ENCODE results near the gene CTSK. TPM values are rescaled to one million over a fixed set of nuclear protein-coding genes. Genes with fewer than 3 reads are reported as not detected.
"Not testable (repeated sequence)": the region's sequence is repeated elsewhere in the genome, so short reads cannot be mapped to it uniquely, and the experiment has no call there.

The CTSK gene
- total RNA-seq, 1 experiment from 2014 or later, result 0.92 TPM

- DNase-seq, H3K27me3 ChIP-seq, H3K9me3 ChIP-seq, H3K4me3 ChIP-seq, H3K36me3 ChIP-seq: not testable (repeated sequence)
Measured at GRCh38 chr1:150775931-150776505, 32.0 kb downstream of the CTSK start.

GRCh38 chr1:150775276-150775675 lies 32.8 kb downstream of the CTSK start:
- H3K27me3 ChIP-seq, result no peaks in the 10 kb centered on the region
- H3K36me3 ChIP-seq, result no peaks in the 10 kb centered on the region
- no peak overlapping the region for H3K4me3 ChIP-seq
- no peaks in the 10 kb centered on the region for H3K9me3 ChIP-seq
- no peak for DNase-seq

- Histone ChIP-seq H3K4me3 (no peak overlapping the region), H3K9me3 (no peaks in the 10 kb centered on the region), H3K36me3 (no peaks in the 10 kb centered on the region), H3K27me3 (no peaks in the 10 kb centered on the region)
- no peak for DNase-seq
Measured at GRCh38 chr1:150772326-150772725, 35.7 kb downstream of the CTSK start.

GRCh38 chr1:150767704-150768103 lies 40.4 kb downstream of the CTSK start:
- H3K9me3 ChIP-seq, DNase-seq: not testable (repeated sequence)

DNA sequence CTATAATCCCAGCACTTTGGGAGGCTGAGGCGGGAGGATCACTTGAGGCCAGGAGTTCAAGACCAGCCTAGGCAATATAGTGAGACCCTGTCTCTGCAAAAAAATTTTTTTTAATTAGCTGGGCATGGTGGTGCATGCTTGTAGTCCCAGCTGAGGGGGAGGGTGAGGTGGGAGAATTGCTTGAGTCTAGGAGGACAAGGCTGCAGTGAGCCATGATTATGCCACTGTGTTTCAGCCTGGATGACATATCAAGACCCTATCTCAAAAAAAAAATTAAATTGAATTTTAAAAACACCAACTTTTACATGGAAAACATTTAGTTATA lies 42.1 kb downstream of the CTSK start:
- H3K9me3 ChIP-seq, H3K36me3 ChIP-seq, DNase-seq, H3K27me3 ChIP-seq: not testable (repeated sequence)
- H3K4me3 ChIP-seq, result peak overlapping the region; percentile 22

More at GRCh38 chr1:150767704-150768103, 40.4 kb downstream of the CTSK start:
- not testable (repeated sequence) for H3K27me3 ChIP-seq, H3K36me3 ChIP-seq, H3K4me3 ChIP-seq

DNA sequence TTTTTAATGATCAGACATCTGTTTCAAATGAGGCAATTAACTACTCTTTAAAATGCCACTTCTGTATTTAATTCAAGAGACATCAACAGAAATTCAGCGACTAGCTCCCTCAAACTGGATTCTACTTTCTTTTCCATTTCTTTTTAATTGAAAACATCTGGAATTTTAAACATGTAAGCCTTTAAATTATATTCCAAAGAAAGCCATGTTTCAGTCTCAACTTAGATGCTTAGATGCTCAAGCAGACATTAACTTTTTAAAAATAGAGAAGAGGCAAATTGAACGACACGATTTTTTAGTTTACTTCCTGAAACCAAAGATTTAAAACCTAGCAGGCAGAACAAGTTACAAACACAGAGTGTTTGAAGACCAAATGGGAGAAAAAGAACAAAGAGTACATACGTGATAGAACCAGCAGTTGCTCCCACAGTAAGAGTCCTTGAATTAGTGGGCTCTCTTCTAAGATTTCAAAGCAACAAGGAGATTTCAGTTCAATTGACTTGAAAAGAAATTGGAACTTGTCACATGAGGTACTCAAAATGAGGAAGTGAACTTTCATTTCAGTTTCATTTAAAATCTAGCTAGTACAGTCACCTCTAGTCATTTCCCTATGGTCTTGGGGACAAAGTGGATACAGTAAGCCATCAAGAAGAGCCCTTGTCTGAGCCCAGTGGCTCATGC lies 42.6 kb downstream of the CTSK start, which contains the start of gene CTSS:
CTSS (minus strand) TSS at position 483 of the 681 bp plus-strand sequence. CDS start 1,015 bp downstream, outside the sequence.
- Histone ChIP-seq H3K36me3 (no peaks in the 10 kb centered on the region), H3K27me3 (no peaks in the 10 kb centered on the region), H3K4me3 (peak within 1 kb of the TSS; percentile 22), H3K9me3 (no peaks in the 10 kb centered on the region)
- DNase-seq, result no peak

DNA sequence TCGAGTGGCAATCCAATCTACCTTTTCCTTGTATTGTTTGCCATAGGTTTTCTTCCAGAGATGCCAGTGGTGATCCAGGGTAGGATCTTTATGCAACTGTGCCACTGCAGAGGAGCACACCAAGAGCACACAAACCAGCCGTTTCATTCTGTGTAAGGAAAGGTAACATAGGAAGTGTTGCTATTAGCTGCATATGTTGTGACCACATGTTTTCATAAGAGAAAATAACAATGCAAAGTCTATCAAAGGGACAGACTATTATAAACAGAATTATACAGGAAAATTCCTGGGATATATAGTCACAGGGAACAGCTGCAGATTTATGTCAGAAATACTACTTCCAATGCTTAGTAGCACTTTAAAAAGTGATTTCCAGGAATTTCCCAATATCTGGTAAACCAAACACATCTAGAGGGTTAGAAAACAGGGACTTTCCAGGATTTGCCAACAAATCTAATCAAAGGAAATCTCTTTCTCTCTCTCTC lies 43.4 kb downstream of the CTSK start:
- Histone ChIP-seq H3K36me3 (no peaks in the 10 kb centered on the region), H3K9me3 (no peaks in the 10 kb centered on the region), H3K27me3 (no peaks in the 10 kb centered on the region), H3K4me3 (no peak overlapping the region)
- no peak for DNase-seq

- Histone ChIP-seq H3K4me3 (no peak overlapping the region), H3K27me3 (no peaks in the 10 kb centered on the region), H3K9me3 (no peaks in the 10 kb centered on the region), H3K36me3 (no peaks in the 10 kb centered on the region)
- DNase-seq, result no peak
Measured at GRCh38 chr1:150763018-150763417, 45.0 kb downstream of the CTSK start.

DNA sequence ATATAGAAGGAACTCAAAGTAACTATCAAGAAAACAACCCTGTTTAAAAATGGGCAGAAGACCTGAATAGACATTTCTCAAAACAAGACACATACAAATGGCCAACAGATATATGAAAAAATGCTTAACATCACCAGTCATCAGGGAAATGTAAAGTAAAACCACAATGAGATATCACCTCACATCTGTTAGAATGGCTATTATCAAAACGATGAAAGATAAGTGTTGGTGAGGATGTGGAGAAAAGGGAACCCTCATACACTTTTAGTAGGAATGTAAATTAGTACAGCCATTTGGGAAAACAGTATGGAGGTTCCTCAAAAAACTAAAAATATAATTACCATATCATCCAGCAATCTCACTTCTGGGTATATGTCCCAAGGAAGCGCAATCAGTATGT lies 45.5 kb downstream of the CTSK start:
- no peaks in the 10 kb centered on the region for H3K36me3 ChIP-seq
- H3K27me3 ChIP-seq, result no peaks in the 10 kb centered on the region
- no peaks in the 10 kb centered on the region for H3K9me3 ChIP-seq
- no peak overlapping the region for H3K4me3 ChIP-seq
- DNase-seq, result no peak

GRCh38 chr1:150761801-150762200 lies 46.3 kb downstream of the CTSK start:
- H3K4me3 ChIP-seq, result no peak overlapping the region
- H3K9me3 ChIP-seq, result no peaks in the 10 kb centered on the region
- H3K27me3 ChIP-seq, result no peaks in the 10 kb centered on the region
- H3K36me3 ChIP-seq, result no peaks in the 10 kb centered on the region; the same call in 1 of the 2 replicates
- DNase-seq, result no peak

DNA sequence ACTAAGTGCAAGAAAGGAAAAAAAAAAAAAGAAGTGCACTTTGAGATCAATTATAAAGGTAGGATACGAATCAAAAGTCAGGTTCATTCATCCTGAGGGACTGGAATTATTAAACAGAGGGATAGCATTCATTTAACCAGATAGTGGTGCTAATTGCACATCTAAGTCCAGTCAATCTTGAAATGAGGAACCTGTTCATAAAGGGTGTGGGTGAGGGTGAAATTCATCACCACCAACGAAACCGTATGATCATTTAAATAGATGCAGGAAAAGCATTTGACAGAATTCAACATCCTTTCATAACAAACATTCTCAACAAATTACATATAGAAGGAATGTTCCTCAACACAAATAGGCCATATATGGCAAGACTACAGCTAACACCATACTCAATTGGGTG lies 48.0 kb downstream of the CTSK start:
- H3K36me3 ChIP-seq, result no peaks in the 10 kb centered on the region; the same call in 1 of the 2 replicates
- H3K4me3 ChIP-seq, result no peak overlapping the region
- no peaks in the 10 kb centered on the region for H3K9me3 ChIP-seq
- H3K27me3 ChIP-seq, result no peaks in the 10 kb centered on the region
- DNase-seq, result no peak

- H3K4me3 ChIP-seq, result no peak overlapping the region
- no peaks in the 10 kb centered on the region for H3K27me3 ChIP-seq
- DNase-seq, result no peak
- H3K9me3 ChIP-seq, result no peaks in the 10 kb centered on the region
- H3K36me3 ChIP-seq, result no peaks in the 10 kb centered on the region; the same call in 1 of the 2 replicates
Measured at GRCh38 chr1:150753416-150753815, 54.6 kb downstream of the CTSK start.

DNA sequence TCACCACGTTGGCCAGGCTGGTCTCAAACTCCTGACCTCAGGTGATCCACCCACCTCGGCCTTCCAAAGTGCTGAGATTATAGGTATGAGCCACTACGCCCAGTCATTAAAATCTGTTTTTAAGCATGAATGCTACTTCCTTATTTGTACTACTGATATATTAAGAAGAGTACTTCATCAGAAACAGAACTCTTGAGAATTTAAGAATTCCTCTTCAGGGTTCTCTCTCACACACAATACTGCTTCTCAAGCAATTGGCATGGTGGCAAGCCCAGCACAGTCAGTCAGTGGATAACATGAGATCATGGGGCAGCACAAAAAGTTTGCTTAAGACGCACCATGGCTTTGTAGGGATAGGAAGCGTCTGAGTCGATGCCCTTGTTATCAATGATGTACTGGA lies 56.6 kb downstream of the CTSK start:
- H3K27me3 ChIP-seq, result no peaks in the 10 kb centered on the region

DNA sequence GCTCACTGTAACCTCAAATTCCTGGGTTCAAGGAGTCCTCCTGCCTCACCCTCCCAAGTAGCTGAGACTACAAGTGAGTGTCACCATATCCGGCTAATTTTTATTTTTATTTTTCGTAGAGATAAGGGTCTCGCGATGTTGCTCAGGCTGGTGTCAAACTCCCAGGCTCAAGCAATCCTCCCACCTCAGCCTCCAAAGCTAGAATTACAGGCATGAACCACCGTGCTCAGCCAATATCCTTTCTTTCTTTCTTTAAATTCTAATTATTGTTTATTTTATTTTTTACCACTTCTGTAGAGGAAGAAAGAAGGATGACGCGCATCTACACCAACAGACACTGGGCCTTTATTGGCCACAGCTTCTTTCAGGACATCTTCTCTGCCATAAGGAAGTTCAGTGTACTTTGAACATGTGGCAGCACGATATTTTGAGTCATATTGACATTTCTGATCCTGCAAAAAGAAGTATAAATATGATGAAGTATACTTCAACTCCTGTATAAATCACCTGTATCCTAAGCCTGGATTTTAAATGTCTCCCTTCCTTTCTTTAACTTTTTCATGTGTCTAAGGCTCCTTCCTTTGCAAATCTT lies 58.2 kb downstream of the CTSK start:
- DNase-seq, result no peak
- Histone ChIP-seq H3K27me3 (no peaks in the 10 kb centered on the region), H3K9me3 (no peaks in the 10 kb centered on the region), H3K4me3 (no peak overlapping the region), H3K36me3 (no peaks in the 10 kb centered on the region)

More for the DNA sequence above, 56.6 kb downstream of the CTSK start:
- Histone ChIP-seq H3K36me3 (no peaks in the 10 kb centered on the region), H3K9me3 (no peaks in the 10 kb centered on the region), H3K4me3 (no peak overlapping the region)
- no peak for DNase-seq

- DNase-seq, result no peak
- Histone ChIP-seq H3K27me3 (no peaks in the 10 kb centered on the region), H3K4me3 (no peak overlapping the region), H3K36me3 (no peaks in the 10 kb centered on the region), H3K9me3 (no peaks in the 10 kb centered on the region)
Measured at GRCh38 chr1:150748878-150749719, 59.0 kb downstream of the CTSK start.
